Diencephalon (tissue), 1 donor: ENCODE results near the gene GDPD4. TPM values are rescaled to one million over a fixed set of nuclear protein-coding genes. Genes with fewer than 3 reads are reported as not detected.

ENCODE experiments used
- total RNA-seq: library from RNA; depleted of rRNA; stranded (reverse); fragments of >200 nt; gene quantifications from one replicate; pipeline ENCODE4 v1.2.3, GENCODE V29; 2014

GDPD4 gene, protein sequence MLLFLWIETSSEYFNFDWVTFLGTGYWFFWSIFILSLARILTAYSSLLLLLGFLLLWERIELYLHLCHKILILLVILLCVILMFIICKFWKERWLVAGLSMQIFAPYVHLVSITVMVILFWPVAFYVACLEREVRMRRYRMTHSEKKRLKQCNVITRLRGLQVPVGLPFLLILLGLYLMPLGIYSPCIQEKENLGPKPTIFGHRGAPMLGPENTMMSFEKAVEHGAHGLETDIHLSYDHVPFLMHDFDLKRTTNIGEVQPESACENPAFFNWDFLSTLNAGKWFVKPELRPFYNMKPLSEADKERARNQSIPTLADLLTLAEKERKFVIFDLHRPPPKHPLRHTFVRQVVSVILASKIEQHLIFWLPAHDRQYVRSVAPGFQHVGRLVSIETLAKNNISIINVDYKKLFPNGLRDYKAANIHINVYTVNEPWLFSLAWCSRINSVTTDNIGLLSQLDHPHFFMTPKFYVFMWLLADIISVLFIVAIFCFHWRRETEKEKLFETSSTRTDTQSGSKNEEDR
- total RNA-seq, result not detected

DNA sequence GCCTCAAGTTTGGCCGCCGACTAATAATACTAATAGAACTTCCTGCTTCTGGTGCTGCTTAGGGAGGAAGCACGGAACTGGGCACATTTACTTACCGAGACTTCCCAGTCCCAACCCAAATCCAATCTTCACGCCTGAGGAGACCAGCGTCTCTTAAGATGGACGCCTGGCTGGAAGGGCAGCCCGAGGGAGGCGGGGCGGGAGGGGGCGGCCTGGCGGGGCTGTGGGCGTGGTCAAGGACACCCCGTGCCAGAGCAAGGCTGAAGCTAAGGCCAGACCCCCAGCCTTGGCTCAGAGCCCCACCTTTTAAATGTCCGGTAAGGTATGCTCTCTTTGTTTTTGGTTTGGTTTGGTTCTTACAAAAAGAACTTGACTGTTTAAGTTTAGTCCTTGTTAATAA is at the start of gene GDPD4:
Gene GDPD4, minus strand, starts transcription at position 177 of the 400 bp plus-strand sequence. CDS start 16,549 bp downstream, outside the sequence.

Other genes with a start within 250 kb of the GDPD4 start
- gene CAPN5, start 234.7 kb downstream of the GDPD4 start, total RNA-seq, result 11.3 TPM
- not detected for gene OMP, start 198.8 kb downstream of the GDPD4 start, total RNA-seq
- 3.5 TPM for gene MYO7A, start 173.4 kb downstream of the GDPD4 start, total RNA-seq
- gene PAK1, start 172.4 kb upstream of the GDPD4 start, total RNA-seq, result 98.0 TPM